Measurements from ENCODE around the gene GPC6. TPM values are rescaled to one million over a fixed set of nuclear protein-coding genes. Genes with fewer than 3 reads are reported as not detected.

GPC6 gene
- total RNA-seq, 1 experiment from 2014 or later: 0.22 TPM

DNA sequence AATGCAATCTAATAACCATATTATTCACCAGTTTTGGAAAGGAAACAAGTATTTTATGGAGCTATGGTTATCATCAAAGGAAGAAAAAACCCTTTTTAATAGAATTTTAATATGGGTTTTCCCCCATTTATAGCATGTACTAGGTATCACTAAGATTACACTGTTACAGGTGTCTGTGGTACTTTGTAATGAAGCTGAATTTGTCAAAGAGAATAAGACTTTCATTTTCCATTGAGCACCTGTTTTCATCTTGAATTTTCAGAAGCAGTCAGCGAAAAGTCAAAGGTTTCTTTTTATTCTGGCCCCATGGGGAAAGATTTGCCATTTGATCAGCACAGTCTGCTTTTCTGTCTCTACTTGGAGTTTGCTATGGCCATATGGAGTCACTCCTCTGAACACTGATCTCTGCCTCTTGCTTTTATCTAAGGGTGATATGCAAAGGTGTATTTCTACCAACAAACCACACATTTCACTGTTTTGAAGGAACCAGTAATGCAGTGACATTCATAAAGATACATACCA is 662.9 kb downstream of the GPC6 start:
- H3K9me3 ChIP-seq (ENCODE audit: control insufficient read depth in 1 of 2, insufficient read depth in 1 of 2, low read depth in 1 of 2, low read length in 2 of 2): peaks cover 14 to 20% of the 10 kb centered on the region in 2 experiments; a peak in 3 of 4 replicates
- TF ChIP-seq TCF7L2 (IDR thresholded peaks at IDR 0.05; ENCODE audit: borderline replicate concordance, extremely low read depth, insufficient read depth, insufficient read length) (no peak), EZH2phosphoT487 (IDR thresholded peaks at IDR 0.05; ENCODE audit: borderline replicate concordance) (no peak), SP1 (IDR thresholded peaks at IDR 0.05; ENCODE audit: low read depth) (no peak)
- TF ChIP-seq, protein P1, sequence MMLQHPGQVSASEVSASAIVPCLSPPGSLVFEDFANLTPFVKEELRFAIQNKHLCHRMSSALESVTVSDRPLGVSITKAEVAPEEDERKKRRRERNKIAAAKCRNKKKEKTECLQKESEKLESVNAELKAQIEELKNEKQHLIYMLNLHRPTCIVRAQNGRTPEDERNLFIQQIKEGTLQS (IDR thresholded peaks at IDR 0.05): no peak
- TF ChIP-seq, protein P2, sequence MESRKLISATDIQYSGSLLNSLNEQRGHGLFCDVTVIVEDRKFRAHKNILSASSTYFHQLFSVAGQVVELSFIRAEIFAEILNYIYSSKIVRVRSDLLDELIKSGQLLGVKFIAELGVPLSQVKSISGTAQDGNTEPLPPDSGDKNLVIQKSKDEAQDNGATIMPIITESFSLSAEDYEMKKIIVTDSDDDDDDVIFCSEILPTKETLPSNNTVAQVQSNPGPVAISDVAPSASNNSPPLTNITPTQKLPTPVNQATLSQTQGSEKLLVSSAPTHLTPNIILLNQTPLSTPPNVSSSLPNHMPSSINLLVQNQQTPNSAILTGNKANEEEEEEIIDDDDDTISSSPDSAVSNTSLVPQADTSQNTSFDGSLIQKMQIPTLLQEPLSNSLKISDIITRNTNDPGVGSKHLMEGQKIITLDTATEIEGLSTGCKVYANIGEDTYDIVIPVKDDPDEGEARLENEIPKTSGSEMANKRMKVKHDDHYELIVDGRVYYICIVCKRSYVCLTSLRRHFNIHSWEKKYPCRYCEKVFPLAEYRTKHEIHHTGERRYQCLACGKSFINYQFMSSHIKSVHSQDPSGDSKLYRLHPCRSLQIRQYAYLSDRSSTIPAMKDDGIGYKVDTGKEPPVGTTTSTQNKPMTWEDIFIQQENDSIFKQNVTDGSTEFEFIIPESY (IDR thresholded peaks at IDR 0.05; ENCODE audit: extremely low read depth, insufficient replicate concordance, low read length): no peak
- no peaks in the 10 kb centered on the region for H3K27me3 ChIP-seq (ENCODE audit: insufficient read depth, low read length)
- ATAC-seq (no peak), DNase-seq (ENCODE audit: low read depth, low spot score) (no peak)
- no peaks in the 10 kb centered on the region for H4K20me1 ChIP-seq (ENCODE audit: insufficient read depth)
- H3K4me3 ChIP-seq (replicated peaks in 1 of 2; ENCODE audit: low read depth in 1 of 2, low read length in 2 of 2): no peak overlapping the region
- intact Hi-C loops (cut with micrococcal nuclease): no loop called here
- H3K4me2 ChIP-seq (ENCODE audit: low read length): no peak overlapping the region
- H3K4me1 ChIP-seq (ENCODE audit: control insufficient read depth in 1 of 2, insufficient read depth in 2 of 2, low read length in 2 of 2): no peaks in the 10 kb centered on the region
- H3K9me2 ChIP-seq (ENCODE audit: insufficient read depth): no peaks in the 10 kb centered on the region
- no TSS peak for BruUV-seq (replicated peaks)
- no peaks in the 10 kb centered on the region for H3K36me3 ChIP-seq (ENCODE audit: control insufficient read depth in 1 of 2, insufficient read depth in 2 of 2, low read length in 2 of 2)
- RAD21 ChIA-PET (ENCODE audit: low non-redundant PET in 1 of 2, low total read pairs in 2 of 2, uncharacterized antibody in 2 of 2, unreplicated experiment in 2 of 2): no interaction called here
- CTCF ChIA-PET: no interaction called here
- H3K27ac ChIP-seq (ENCODE audit: low read depth, low read length): no peak overlapping the region
- no peaks in the 10 kb centered on the region for H3K79me2 ChIP-seq (ENCODE audit: insufficient read depth, low read length)
- H3K9ac ChIP-seq (ENCODE audit: low read length): no peak overlapping the region
- no peak overlapping the region for H2AFZ ChIP-seq (ENCODE audit: low read depth, low read length, poor library complexity, severe bottlenecking)
- POLR2A ChIA-PET: no interaction called here

DNA sequence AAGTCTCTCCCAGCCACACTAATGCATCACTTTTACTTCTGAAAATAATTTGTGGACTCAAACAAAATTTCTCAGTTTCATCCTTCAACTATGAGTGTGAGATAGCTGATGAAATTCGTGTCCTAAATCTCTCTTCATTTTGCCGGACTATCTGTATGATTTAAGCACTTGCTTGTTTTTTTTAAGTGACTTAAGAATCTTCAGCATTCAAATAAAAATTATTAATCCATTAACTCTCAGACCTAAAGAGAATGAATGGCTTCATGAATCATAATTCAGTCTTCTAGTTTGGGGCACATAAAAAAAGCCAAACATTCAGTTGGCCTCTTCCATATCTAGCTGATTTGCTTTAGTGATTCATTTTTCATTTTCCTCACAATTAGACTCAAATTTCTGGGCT is 673.4 kb downstream of the GPC6 start:
- Histone ChIP-seq H4K20me1 (ENCODE audit: insufficient read depth) (no peaks in the 10 kb centered on the region), H3K4me1 (ENCODE audit: control insufficient read depth in 1 of 2, insufficient read depth in 2 of 2, low read length in 2 of 2) (no peaks in the 10 kb centered on the region), H3K9me3 (ENCODE audit: control insufficient read depth in 1 of 2, insufficient read depth in 1 of 2, low read depth in 1 of 2, low read length in 2 of 2) (peaks cover 0 to 9% of the 10 kb centered on the region in 2 experiments; a peak in 2 of 4 replicates), H3K9me2 (ENCODE audit: insufficient read depth) (no peaks in the 10 kb centered on the region), H3K27ac (ENCODE audit: low read depth, low read length) (no peak overlapping the region), H3K4me3 (replicated peaks in 1 of 2; ENCODE audit: low read depth in 1 of 2, low read length in 2 of 2) (no peak overlapping the region), H3K27me3 (ENCODE audit: insufficient read depth, low read length) (no peaks in the 10 kb centered on the region), H3K79me2 (ENCODE audit: insufficient read depth, low read length) (no peaks in the 10 kb centered on the region), H2AFZ (ENCODE audit: low read depth, low read length, poor library complexity, severe bottlenecking) (no peak overlapping the region), H3K4me2 (ENCODE audit: low read length) (no peak overlapping the region), H3K36me3 (ENCODE audit: control insufficient read depth in 1 of 2, insufficient read depth in 2 of 2, low read length in 2 of 2) (no peaks in the 10 kb centered on the region), H3K9ac (ENCODE audit: low read length) (no peak overlapping the region)
- DNase-seq (ENCODE audit: low read depth, low spot score) (no peak), ATAC-seq (no peak)
- no TSS peak for BruUV-seq (replicated peaks)
- CTCF ChIA-PET: no interaction called here
- POLR2A ChIA-PET: no interaction called here
- RAD21 ChIA-PET (ENCODE audit: low non-redundant PET in 1 of 2, low total read pairs in 2 of 2, uncharacterized antibody in 2 of 2, unreplicated experiment in 2 of 2): no interaction called here
- intact Hi-C loops (cut with micrococcal nuclease): no loop called here
- TF ChIP-seq, protein P1 (IDR thresholded peaks at IDR 0.05): no peak
- TF ChIP-seq EZH2phosphoT487 (IDR thresholded peaks at IDR 0.05; ENCODE audit: borderline replicate concordance): no peak
